Measurements from ENCODE around the gene KCTD18. TPM values are rescaled to one million over a fixed set of nuclear protein-coding genes. Genes with fewer than 3 reads are reported as not detected.

KCTD18 gene
- total and polyA plus RNA-seq, 10 of the 15 experiments (the other 5 are each of a cell fraction or from before 2014, with no cell fraction given) = 1.4 to 16.9 (median 12.5) TPM

- POLR2A ChIA-PET = interaction anchor here (0.6 kb wide), 1 partner anchor 23 kb away, joined by 3 read pairs; no protein-coding TSS in a partner anchor
- H3K36me3 ChIP-seq (ENCODE audit: control insufficient read depth in 2 of 2, insufficient read depth in 2 of 2, low read length in 1 of 2) = no peaks in the 10 kb centered on the region; a peak in 1 of 4 replicates
- H2AFZ ChIP-seq (ENCODE audit: control insufficient read depth, low read depth, low read length) = no peak overlapping the region
- H3K9ac ChIP-seq (ENCODE audit: control insufficient read depth, insufficient read depth, low read length) = no peak overlapping the region
- RAD21 ChIA-PET (ENCODE audit: unreplicated experiment) = interaction anchor here (1.2 kb wide), 1 partner anchor 20 kb away, joined by 3 read pairs; no protein-coding TSS in a partner anchor
- no peaks in the 10 kb centered on the region for H3K79me2 ChIP-seq (ENCODE audit: control insufficient read depth, insufficient read depth, low read length)
- H4K20me1 ChIP-seq (ENCODE audit: control insufficient read depth, insufficient read depth) = no peaks in the 10 kb centered on the region
- H3K4me2 ChIP-seq (ENCODE audit: control insufficient read depth, insufficient read depth) = no peak overlapping the region
- intact Hi-C loops (cut with micrococcal nuclease; ENCODE audit: unreplicated experiment) = no loop called here
- FAIRE-seq = no peak
- H3K27ac ChIP-seq (ENCODE audit: control insufficient read depth, insufficient read depth) = no peak overlapping the region
- no peak for DNase-seq (ENCODE audit: low read depth, low spot score)
- in situ Hi-C loops (cut with MboI) = no loop called here
- no peaks in the 10 kb centered on the region for H3K27me3 ChIP-seq (replicated peaks in 1 of 2; ENCODE audit: control insufficient read depth in 2 of 2, insufficient read depth in 2 of 2, low read length in 1 of 2)
- H3K4me3 ChIP-seq = no peak overlapping the region
- ATAC-seq = no peak
- TF ChIP-seq BRCA1 (IDR thresholded peaks at IDR 0.05; ENCODE audit: low read depth, low read length) (no peak), CREB1 (IDR thresholded peaks at IDR 0.05; ENCODE audit: low read depth) (no peak), TCF12 (IDR thresholded peaks at IDR 0.05; ENCODE audit: low read depth, low read length) (no peak), RBBP5 (conservative IDR thresholded peaks at IDR 0.05) (no peak), CHD1 (IDR thresholded peaks at IDR 0.05; ENCODE audit: low read depth, low read length) (no peak), SMAD1 (IDR thresholded peaks at IDR 0.05; ENCODE audit: low read depth, partially characterized antibody) (no peak), NFYA (IDR thresholded peaks at IDR 0.05; ENCODE audit: borderline replicate concordance, low read depth, low read length) (no peak), IRF5 (IDR thresholded peaks at IDR 0.05; ENCODE audit: borderline replicate concordance) (no peak), ZNF24 (IDR thresholded peaks at IDR 0.05) (no peak), MYC (IDR thresholded peaks at IDR 0.05; ENCODE audit: insufficient read depth, insufficient read length, insufficient replicate concordance, low read length, severe bottlenecking) (no peak), ELK1 (IDR thresholded peaks at IDR 0.05; ENCODE audit: low read depth, low read length) (no peak), GABPA (IDR thresholded peaks at IDR 0.05; ENCODE audit: low read depth) (no peak), CTCF (IDR thresholded peaks at IDR 0.05 in 2 of 3, conservative IDR thresholded peaks at IDR 0.05 in 1 of 3; ENCODE audit: control insufficient read depth in 2 of 3, extremely low read depth in 1 of 3, insufficient read depth in 1 of 3, low read depth in 3 of 3, low read length in 3 of 3) (no peak)
- CTCF ChIA-PET = interaction anchor here (1.2 to 7.2 kb wide), 3 partner anchors 9 to 35 kb away, joined by 7 to 68 read pairs (median 20); no protein-coding TSS in a partner anchor
- no peaks in the 10 kb centered on the region for H3K9me3 ChIP-seq (replicated peaks; ENCODE audit: control insufficient read depth, insufficient read depth, low read length)
- 73% methylated on average over 4 of the region's 4 CpGs for WGBS (ENCODE audit: insufficient coverage, insufficient replicate concordance, low lambda C conversion rate, missing lambda C conversion rate)
- SMC1A ChIA-PET (ENCODE audit: uncharacterized antibody, unreplicated experiment) = interaction anchor here (1.1 to 5.2 kb wide), 2 partner anchors 35 to 128 kb away, joined by 3 to 28 read pairs; no protein-coding TSS in a partner anchor
- 0 out of 2 replicates have a peak, but pooled peaks cover 2% of the 10 kb centered on the region for H3K4me1 ChIP-seq (ENCODE audit: control insufficient read depth, insufficient read depth, low read length)
- BruUV-seq (replicated peaks) = no TSS peak
Observed at GRCh38 chr2:200447139-200447855, 62.6 kb downstream of the KCTD18 start.
